NCI-H748 (cell line): ENCODE results near the gene ZNF335.
A peak's percentile ranks its signal among the peaks of the same experiment; 100 is the strongest.

Experiments used
- DNase-seq: peaks from one replicate; lab custom pipeline; 2025; ENCODE audit not compliant: unreplicated experiment; lab: John Stamatoyannopoulos, UW

Gene ZNF335

GRCh38 chr20:45971675-45972499, at the start of gene ZNF335:
Gene ZNF335, minus strand, starts transcription at chr20:45972203. Its CDS starts 793 bp downstream, at chr20:45971410.
- DNase-seq, result peak; percentile 92

GRCh38 chr20:46020555-46020954, 48.6 kb upstream of the ZNF335 start:
- DNase-seq, result no peak

- DNase-seq, result no peak
These were observed 46.6 kb upstream of the ZNF335 start for GRCh38 chr20:46018611-46019010.

GRCh38 chr20:46018112-46018511, 46.1 kb upstream of the ZNF335 start:
- DNase-seq, result no peak

GRCh38 chr20:46017272-46017671, 45.3 kb upstream of the ZNF335 start:
- no peak for DNase-seq

- DNase-seq, result no peak
These were observed 42.8 kb upstream of the ZNF335 start for GRCh38 chr20:46014517-46015396.

- peak; percentile 85 for DNase-seq
These were observed 42.0 kb upstream of the ZNF335 start for GRCh38 chr20:46013829-46014516.

- peak; percentile 49 for DNase-seq
These were observed 41.4 kb upstream of the ZNF335 start for GRCh38 chr20:46013322-46013828.

- DNase-seq, result no peak
These were observed 40.9 kb upstream of the ZNF335 start for GRCh38 chr20:46012921-46013320.

GRCh38 chr20:46011631-46012482, 39.9 kb upstream of the ZNF335 start:
- peak; percentile 22 for DNase-seq

GRCh38 chr20:46010491-46011391, 38.7 kb upstream of the ZNF335 start:
- DNase-seq, result peak; percentile 39

GRCh38 chr20:46009816-46010215, 37.8 kb upstream of the ZNF335 start:
- no peak for DNase-seq

- DNase-seq, result no peak
These were observed 35.7 kb upstream of the ZNF335 start for GRCh38 chr20:46007671-46008070.

- no peak for DNase-seq
These were observed 35.0 kb upstream of the ZNF335 start for GRCh38 chr20:46006964-46007363.

- DNase-seq, result no peak
These were observed 34.2 kb upstream of the ZNF335 start for GRCh38 chr20:46006022-46006705.

- peak; percentile 2 for DNase-seq
These were observed 33.0 kb upstream of the ZNF335 start for GRCh38 chr20:46004889-46005473.

- DNase-seq, result no peak
These were observed 32.2 kb upstream of the ZNF335 start for GRCh38 chr20:46004187-46004586.

GRCh38 chr20:46002008-46002407, 30.0 kb upstream of the ZNF335 start:
- no peak for DNase-seq
